WTC11 (cell line): ENCODE measurements around the gene NME5.
"Not testable (repeated sequence)": the region's sequence is repeated elsewhere in the genome, so short reads cannot be mapped to it uniquely, and the experiment has no call there.

Experiments
- ELF4 ChIP-seq: sonication (generic); formaldehyde crosslinking; IDR thresholded peaks from 2 replicates; pipeline ENCODE4 v1.8.1; 2022; ENCODE audit warnings: low read depth, mild to moderate bottlenecking, moderate library complexity, missing genetic modification reagents
- JUN ChIP-seq: sonication (generic); formaldehyde crosslinking; IDR thresholded peaks from 2 replicates; pipeline ENCODE4 v1.8.0; 2023; ENCODE audit warnings: mild to moderate bottlenecking, missing genetic modification reagents
- MYBL2 ChIP-seq: sonication (generic); formaldehyde crosslinking; IDR thresholded peaks from 2 replicates; pipeline ENCODE4 v1.8.1; 2023; ENCODE audit warnings: mild to moderate bottlenecking, moderate library complexity, missing genetic modification reagents
- SOX15 ChIP-seq: fragments of 250-450 bp; sonication (Bioruptor Pico); IDR thresholded peaks from 2 replicates; pipeline ENCODE4 v1.9.0; 2021; ENCODE audit warnings: mild to moderate bottlenecking
- SP1 ChIP-seq: sonication (generic); formaldehyde crosslinking; conservative IDR thresholded peaks from 2 replicates; pipeline ENCODE4 v1.8.1; 2022; ENCODE audit warnings: missing genetic modification reagents
- TF ChIP-seq, protein P1 (sequence below): fragments of 200-600 bp; IDR thresholded peaks from 2 replicates; pipeline ENCODE4 v1.8.0; 2022; ENCODE audit warnings: antibody characterized with exemption
- TF ChIP-seq, protein P2 (sequence below): sonication (generic); formaldehyde crosslinking; IDR thresholded peaks from 2 replicates; pipeline ENCODE4 v1.8.1; 2023; ENCODE audit warnings: mild to moderate bottlenecking, missing genetic modification reagents
- TF ChIP-seq, protein P3 (sequence below): sonication (generic); formaldehyde crosslinking; IDR thresholded peaks from 2 replicates; pipeline ENCODE4 v1.8.0; 2022; ENCODE audit warnings: mild to moderate bottlenecking, missing genetic modification reagents
- TF ChIP-seq, protein P4 (sequence below): fragments of 250-450 bp; sonication (Bioruptor Pico); IDR thresholded peaks from 2 replicates; pipeline ENCODE4 v1.8.0; 2021; ENCODE audit warnings: mild to moderate bottlenecking
- TF ChIP-seq, protein P5 (sequence below): sonication (generic); formaldehyde crosslinking; IDR thresholded peaks from 2 replicates; pipeline ENCODE4 v1.8.1; 2022; ENCODE audit warnings: low read depth, mild to moderate bottlenecking, moderate library complexity, missing genetic modification reagents, borderline replicate concordance

DNA sequence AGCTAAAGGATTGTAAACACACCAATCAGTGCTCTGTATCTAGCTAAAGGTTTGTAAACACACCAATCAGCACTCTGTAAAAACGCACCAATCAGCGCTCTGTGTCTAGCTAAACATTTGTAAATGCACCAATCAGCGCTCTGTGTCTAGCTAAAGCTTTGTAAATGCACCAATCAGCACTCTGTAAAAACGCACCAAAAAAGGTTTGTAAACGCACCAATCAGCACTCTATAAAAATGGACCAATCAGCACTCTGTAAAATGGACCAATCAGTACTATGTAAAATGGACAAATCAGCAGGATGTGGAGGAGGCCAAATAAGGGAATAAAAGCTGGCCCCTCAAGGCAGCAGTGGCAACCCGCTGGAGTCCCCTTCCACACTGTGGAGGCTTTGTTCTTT lies 4.3 kb upstream of the NME5 start:
- TF ChIP-seq MYBL2 (CRISPR knock-in tag); SP1 (CRISPR knock-in tag); JUN (CRISPR knock-in tag); SOX15 (CRISPR knock-in tag); ELF4: not testable (repeated sequence)
- TF ChIP-seq, protein P1, sequence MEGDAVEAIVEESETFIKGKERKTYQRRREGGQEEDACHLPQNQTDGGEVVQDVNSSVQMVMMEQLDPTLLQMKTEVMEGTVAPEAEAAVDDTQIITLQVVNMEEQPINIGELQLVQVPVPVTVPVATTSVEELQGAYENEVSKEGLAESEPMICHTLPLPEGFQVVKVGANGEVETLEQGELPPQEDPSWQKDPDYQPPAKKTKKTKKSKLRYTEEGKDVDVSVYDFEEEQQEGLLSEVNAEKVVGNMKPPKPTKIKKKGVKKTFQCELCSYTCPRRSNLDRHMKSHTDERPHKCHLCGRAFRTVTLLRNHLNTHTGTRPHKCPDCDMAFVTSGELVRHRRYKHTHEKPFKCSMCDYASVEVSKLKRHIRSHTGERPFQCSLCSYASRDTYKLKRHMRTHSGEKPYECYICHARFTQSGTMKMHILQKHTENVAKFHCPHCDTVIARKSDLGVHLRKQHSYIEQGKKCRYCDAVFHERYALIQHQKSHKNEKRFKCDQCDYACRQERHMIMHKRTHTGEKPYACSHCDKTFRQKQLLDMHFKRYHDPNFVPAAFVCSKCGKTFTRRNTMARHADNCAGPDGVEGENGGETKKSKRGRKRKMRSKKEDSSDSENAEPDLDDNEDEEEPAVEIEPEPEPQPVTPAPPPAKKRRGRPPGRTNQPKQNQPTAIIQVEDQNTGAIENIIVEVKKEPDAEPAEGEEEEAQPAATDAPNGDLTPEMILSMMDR, result not testable (repeated sequence)
- TF ChIP-seq, protein P2, sequence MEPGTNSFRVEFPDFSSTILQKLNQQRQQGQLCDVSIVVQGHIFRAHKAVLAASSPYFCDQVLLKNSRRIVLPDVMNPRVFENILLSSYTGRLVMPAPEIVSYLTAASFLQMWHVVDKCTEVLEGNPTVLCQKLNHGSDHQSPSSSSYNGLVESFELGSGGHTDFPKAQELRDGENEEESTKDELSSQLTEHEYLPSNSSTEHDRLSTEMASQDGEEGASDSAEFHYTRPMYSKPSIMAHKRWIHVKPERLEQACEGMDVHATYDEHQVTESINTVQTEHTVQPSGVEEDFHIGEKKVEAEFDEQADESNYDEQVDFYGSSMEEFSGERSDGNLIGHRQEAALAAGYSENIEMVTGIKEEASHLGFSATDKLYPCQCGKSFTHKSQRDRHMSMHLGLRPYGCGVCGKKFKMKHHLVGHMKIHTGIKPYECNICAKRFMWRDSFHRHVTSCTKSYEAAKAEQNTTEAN (CRISPR knock-in tag), result not testable (repeated sequence)
- TF ChIP-seq, protein P3, sequence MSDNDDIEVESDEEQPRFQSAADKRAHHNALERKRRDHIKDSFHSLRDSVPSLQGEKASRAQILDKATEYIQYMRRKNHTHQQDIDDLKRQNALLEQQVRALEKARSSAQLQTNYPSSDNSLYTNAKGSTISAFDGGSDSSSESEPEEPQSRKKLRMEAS, result not testable (repeated sequence)
- TF ChIP-seq, protein P4, sequence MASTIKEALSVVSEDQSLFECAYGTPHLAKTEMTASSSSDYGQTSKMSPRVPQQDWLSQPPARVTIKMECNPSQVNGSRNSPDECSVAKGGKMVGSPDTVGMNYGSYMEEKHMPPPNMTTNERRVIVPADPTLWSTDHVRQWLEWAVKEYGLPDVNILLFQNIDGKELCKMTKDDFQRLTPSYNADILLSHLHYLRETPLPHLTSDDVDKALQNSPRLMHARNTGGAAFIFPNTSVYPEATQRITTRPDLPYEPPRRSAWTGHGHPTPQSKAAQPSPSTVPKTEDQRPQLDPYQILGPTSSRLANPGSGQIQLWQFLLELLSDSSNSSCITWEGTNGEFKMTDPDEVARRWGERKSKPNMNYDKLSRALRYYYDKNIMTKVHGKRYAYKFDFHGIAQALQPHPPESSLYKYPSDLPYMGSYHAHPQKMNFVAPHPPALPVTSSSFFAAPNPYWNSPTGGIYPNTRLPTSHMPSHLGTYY (CRISPR knock-in tag), result not testable (repeated sequence)
- TF ChIP-seq, protein P5, sequence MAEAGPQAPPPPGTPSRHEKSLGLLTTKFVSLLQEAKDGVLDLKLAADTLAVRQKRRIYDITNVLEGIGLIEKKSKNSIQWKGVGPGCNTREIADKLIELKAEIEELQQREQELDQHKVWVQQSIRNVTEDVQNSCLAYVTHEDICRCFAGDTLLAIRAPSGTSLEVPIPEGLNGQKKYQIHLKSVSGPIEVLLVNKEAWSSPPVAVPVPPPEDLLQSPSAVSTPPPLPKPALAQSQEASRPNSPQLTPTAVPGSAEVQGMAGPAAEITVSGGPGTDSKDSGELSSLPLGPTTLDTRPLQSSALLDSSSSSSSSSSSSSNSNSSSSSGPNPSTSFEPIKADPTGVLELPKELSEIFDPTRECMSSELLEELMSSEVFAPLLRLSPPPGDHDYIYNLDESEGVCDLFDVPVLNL, result not testable (repeated sequence)
